Mammary epithelial cell (primary cell): ENCODE results near the gene EXOSC1.
"Not testable (repeated sequence)": the region's sequence is repeated elsewhere in the genome, so short reads cannot be mapped to it uniquely, and the experiment has no call there.

Experiments used
- CTCF ChIP-seq, 2 donors: IDR thresholded peaks in 1 of 2; conservative IDR thresholded peaks in 1 of 2; 2 replicates each; pipeline ENCODE4 v1.5.1; 2011 to 2012; ENCODE audit warnings: inconsistent platforms in 2 of 2, low read length in 2 of 2, mild to moderate bottlenecking in 2 of 2, control low read depth in 1 of 2, low read depth in 1 of 2; ENCODE audit not compliant: insufficient read depth in 1 of 2; ENCODE audit errors: extremely low read depth in 1 of 2
- EZH2 ChIP-seq: IDR thresholded peaks from 2 replicates; pipeline ENCODE4 v1.6.1; 2012; ENCODE audit warnings: low read length, inconsistent platforms, borderline replicate concordance

- TF ChIP-seq CTCF (conservative IDR thresholded peaks at IDR 0.05 in 1 of 2, IDR thresholded peaks at IDR 0.05 in 1 of 2; ENCODE audit: extremely low read depth in 1 of 2, insufficient read depth in 1 of 2, low read depth in 1 of 2, low read length in 2 of 2); EZH2: not testable (repeated sequence)
Measured at GRCh38 chr10:97468781-97469180, 23.0 kb upstream of the EXOSC1 start.
